ENCODE data around the gene SERPINB6.
"Not testable (repeated sequence)": the region's sequence is repeated elsewhere in the genome, so short reads cannot be mapped to it uniquely, and the experiment has no call there.

Gene SERPINB6

GRCh38 chr6:2903411-2904185, 67.8 kb downstream of the SERPINB6 start:
- DNase-seq: not testable (repeated sequence)

- DNase-seq: not testable (repeated sequence)
These were observed 69.5 kb downstream of the SERPINB6 start for GRCh38 chr6:2901645-2902502.

DNA sequence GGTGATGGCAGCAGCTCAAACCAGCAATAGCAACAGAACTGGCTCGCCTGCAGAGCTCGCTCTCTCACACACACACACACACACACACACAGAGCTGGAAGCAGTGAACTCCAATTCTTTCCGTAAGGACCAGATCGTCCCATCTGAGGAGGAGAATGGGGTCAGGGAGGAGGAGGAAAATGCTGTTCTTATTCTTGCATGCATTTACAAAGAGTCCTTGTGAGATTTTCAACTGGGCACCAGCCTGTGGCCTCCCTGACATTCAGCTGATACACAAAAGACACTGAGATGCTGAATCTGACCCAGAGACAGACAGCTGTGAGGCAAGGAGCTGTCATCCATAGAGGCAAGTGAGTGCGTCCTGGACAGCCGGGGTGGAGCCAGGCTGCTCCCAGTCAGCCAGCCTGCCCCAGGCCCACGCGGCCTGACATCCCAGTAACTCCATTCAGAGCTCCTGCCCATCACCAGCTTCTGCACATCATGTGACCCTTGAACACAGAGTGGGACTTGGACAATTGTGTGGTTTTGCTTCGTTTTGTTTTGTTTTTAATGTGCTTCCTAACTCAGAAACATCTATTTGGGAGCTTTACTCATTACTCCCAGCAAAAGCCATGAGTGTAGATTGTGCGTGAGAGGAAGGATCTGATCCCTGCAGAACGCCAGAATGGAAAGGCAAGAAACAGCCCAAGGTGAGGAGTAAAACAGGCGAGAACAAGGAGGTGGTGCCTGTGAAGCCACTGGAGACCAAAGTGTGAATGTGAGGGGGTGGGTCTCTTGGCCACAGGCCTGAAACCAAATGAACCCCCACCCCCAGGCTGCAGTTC, 70.3 kb downstream of the SERPINB6 start:
- DNase-seq: no peak

DNA sequence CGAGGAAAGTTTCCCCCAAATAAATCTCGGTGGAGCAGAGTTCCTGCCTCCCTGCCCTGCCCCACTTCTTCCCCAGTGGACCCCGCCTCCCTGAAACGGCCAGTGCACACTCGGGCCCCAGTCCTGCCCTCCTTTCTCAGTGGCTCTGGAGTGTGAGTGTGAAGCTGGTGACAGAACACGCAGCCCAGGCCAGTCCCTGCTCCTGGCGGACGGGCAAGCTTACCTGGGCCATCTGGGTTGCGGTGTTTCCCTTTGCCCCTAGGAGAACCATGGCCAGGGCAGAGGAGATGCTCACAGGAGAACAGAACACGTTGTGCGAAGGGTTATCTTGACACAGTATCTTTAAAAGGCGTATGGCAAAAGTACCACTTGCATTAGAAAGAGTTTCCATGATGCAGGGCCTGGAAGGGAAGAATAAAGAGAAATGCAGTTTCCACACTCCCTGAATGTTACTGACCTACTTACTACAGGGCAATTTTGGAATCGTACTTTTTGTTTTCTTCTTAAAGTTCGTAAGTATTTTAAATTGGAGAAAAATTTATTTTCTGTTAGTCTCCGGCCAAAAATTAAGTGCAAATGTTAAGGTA, 71.1 kb downstream of the SERPINB6 start:
- no peak for DNase-seq

- no peak for DNase-seq
These were observed 71.8 kb downstream of the SERPINB6 start for GRCh38 chr6:2899596-2899995.
